OCI-LY7 (cell line): ENCODE measurements around the gene DIP2C.

Experiments used
- EZH2phosphoT487 ChIP-seq: fragments of 200-600 bp; sonication (generic); IDR thresholded peaks from 2 replicates; pipeline ENCODE4 v1.6.1; 2018; ENCODE audit warnings: low read depth, borderline replicate concordance, mild to moderate bottlenecking, mixed run types, antibody characterized with exemption, low read length, moderate library complexity, mixed read lengths
- TF ChIP-seq, protein P1 (sequence below): fragments of 200-600 bp; sonication (generic); conservative IDR thresholded peaks from 2 replicates; pipeline ENCODE4 v1.5.1; 2014; ENCODE audit warnings: mild to moderate bottlenecking, antibody characterized with exemption, low read length, moderate library complexity, mixed read lengths

DNA sequence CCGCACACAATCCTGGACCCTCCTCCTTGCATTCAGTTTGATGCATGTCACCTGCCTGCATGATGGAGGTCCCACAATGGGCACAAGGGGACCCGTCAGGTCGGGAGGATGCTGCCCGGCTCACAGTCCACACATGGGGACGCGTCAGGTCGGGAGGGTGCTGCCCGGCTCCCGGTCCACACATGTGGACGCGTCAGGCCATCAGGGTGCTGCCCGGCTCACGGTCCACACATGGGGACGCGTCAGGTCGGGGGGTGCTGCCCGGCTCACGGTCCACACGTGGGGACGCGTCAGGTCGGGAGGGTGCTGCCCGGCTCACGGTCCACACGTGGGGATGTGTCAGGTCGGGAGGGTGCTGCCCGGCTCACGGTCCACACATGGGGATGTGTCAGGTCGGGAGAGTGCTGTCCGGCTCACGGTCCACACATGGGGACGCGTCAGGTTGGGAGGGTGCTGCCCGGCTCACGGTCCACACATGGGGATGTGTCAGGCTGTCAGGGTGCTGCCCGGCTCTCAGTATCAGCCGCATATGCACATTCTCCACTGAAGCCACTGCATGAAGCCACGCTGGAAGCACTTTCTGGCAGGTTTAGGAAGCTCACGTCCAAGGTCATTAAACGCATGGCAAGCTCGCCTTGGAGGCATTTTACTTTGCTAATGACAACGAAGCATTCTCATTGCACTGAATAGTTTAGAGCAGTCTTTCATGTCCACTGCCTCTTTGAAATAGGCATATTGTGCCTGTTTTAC, 50.3 kb downstream of the DIP2C start:
- TF ChIP-seq, protein P1, sequence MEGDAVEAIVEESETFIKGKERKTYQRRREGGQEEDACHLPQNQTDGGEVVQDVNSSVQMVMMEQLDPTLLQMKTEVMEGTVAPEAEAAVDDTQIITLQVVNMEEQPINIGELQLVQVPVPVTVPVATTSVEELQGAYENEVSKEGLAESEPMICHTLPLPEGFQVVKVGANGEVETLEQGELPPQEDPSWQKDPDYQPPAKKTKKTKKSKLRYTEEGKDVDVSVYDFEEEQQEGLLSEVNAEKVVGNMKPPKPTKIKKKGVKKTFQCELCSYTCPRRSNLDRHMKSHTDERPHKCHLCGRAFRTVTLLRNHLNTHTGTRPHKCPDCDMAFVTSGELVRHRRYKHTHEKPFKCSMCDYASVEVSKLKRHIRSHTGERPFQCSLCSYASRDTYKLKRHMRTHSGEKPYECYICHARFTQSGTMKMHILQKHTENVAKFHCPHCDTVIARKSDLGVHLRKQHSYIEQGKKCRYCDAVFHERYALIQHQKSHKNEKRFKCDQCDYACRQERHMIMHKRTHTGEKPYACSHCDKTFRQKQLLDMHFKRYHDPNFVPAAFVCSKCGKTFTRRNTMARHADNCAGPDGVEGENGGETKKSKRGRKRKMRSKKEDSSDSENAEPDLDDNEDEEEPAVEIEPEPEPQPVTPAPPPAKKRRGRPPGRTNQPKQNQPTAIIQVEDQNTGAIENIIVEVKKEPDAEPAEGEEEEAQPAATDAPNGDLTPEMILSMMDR: no peak
- TF ChIP-seq EZH2phosphoT487: no peak
